Stimulated activated naive CD8-positive, alpha-beta T cell treated with anti-CD3 and anti-CD28 coated beads, Interleukin-15, Interleukin-2, amounts not matched to agents 100 ng/mL and 50 ng/mL, for 24 hours (primary cell): ENCODE measurements around the gene DISP3.

Experiments used
- H3K27ac Mint-ChIP-seq: one replicate; pipeline ENCODE4 v1.8.0; 2021; ENCODE audit warnings: mild to moderate bottlenecking, mixed read lengths
- H3K27me3 Mint-ChIP-seq: one replicate; pipeline ENCODE4 v1.8.0; 2021; ENCODE audit warnings: mixed read lengths
- H3K36me3 Mint-ChIP-seq: one replicate; pipeline ENCODE4 v1.8.0; 2021; ENCODE audit warnings: low read depth, mixed read lengths
- H3K4me1 Mint-ChIP-seq: one replicate; pipeline ENCODE4 v1.8.0; 2021; ENCODE audit warnings: low read depth, mixed read lengths
- H3K4me3 Mint-ChIP-seq: one replicate; pipeline ENCODE4 v1.8.0; 2021; ENCODE audit warnings: mild to moderate bottlenecking, mixed read lengths
- H3K9me3 Mint-ChIP-seq: one replicate; pipeline ENCODE4 v1.8.0; 2021; ENCODE audit warnings: mixed read lengths

Gene DISP3

GRCh38 chr1:11478571-11479374 lies at the start of gene DISP3:
Gene DISP3 (plus strand): TSS chr1:11479155. CDS start chr1:11500993, 21,838 bp downstream.
- Mint-ChIP-seq H3K9me3 (no peaks in the 10 kb centered on the region), H3K4me1 (peaks cover 11% of the 10 kb centered on the region), H3K27me3 (peaks cover 47% of the 10 kb centered on the region), H3K27ac (no peak within 1 kb of the TSS), H3K36me3 (no peaks in the 10 kb centered on the region), H3K4me3 (peak within 1 kb of the TSS; percentile 54)

- Mint-ChIP-seq H3K27ac (no peak overlapping the region), H3K4me3 (no peak overlapping the region), H3K9me3 (no peaks in the 10 kb centered on the region), H3K36me3 (no peaks in the 10 kb centered on the region), H3K4me1 (no peaks in the 10 kb centered on the region), H3K27me3 (peaks cover 4% of the 10 kb centered on the region)
Measured at GRCh38 chr1:11429226-11429625, 49.7 kb upstream of the DISP3 start.

- H3K36me3 Mint-ChIP-seq = no peaks in the 10 kb centered on the region
- no peak overlapping the region for H3K4me3 Mint-ChIP-seq
- H3K9me3 Mint-ChIP-seq = no peaks in the 10 kb centered on the region
- H3K4me1 Mint-ChIP-seq = no peaks in the 10 kb centered on the region
- peaks cover 4% of the 10 kb centered on the region for H3K27me3 Mint-ChIP-seq
- H3K27ac Mint-ChIP-seq = no peak overlapping the region
Measured at GRCh38 chr1:11429935-11430334, 49.0 kb upstream of the DISP3 start.

- no peak overlapping the region for H3K27ac Mint-ChIP-seq
- H3K27me3 Mint-ChIP-seq = peaks cover 4% of the 10 kb centered on the region
- no peak overlapping the region for H3K4me3 Mint-ChIP-seq
- no peaks in the 10 kb centered on the region for H3K36me3 Mint-ChIP-seq
- peaks cover 4% of the 10 kb centered on the region for H3K4me1 Mint-ChIP-seq
- H3K9me3 Mint-ChIP-seq = no peaks in the 10 kb centered on the region
Measured at GRCh38 chr1:11431941-11432507, 46.9 kb upstream of the DISP3 start.

- Mint-ChIP-seq H3K9me3 (no peaks in the 10 kb centered on the region), H3K27me3 (peaks cover 4% of the 10 kb centered on the region), H3K4me3 (no peak overlapping the region), H3K4me1 (peaks cover 4% of the 10 kb centered on the region), H3K36me3 (no peaks in the 10 kb centered on the region), H3K27ac (no peak overlapping the region)
Measured at GRCh38 chr1:11432526-11432925, 46.4 kb upstream of the DISP3 start.

- H3K27ac Mint-ChIP-seq = no peak overlapping the region
- H3K27me3 Mint-ChIP-seq = peaks cover 4% of the 10 kb centered on the region
- no peaks in the 10 kb centered on the region for H3K36me3 Mint-ChIP-seq
- H3K9me3 Mint-ChIP-seq = no peaks in the 10 kb centered on the region
- no peak overlapping the region for H3K4me3 Mint-ChIP-seq
- peaks cover 4% of the 10 kb centered on the region for H3K4me1 Mint-ChIP-seq
Measured at GRCh38 chr1:11434501-11434900, 44.5 kb upstream of the DISP3 start.

GRCh38 chr1:11434926-11435325 lies 44.0 kb upstream of the DISP3 start:
- Mint-ChIP-seq H3K9me3 (no peaks in the 10 kb centered on the region), H3K4me3 (no peak overlapping the region), H3K27ac (no peak overlapping the region), H3K4me1 (peaks cover 4% of the 10 kb centered on the region), H3K36me3 (no peaks in the 10 kb centered on the region), H3K27me3 (peaks cover 4% of the 10 kb centered on the region)

- no peaks in the 10 kb centered on the region for H3K9me3 Mint-ChIP-seq
Measured at GRCh38 chr1:11438996-11439395, 40.0 kb upstream of the DISP3 start.

GRCh38 chr1:11441211-11441952 lies 37.6 kb upstream of the DISP3 start:
- Mint-ChIP-seq H3K9me3 (no peaks in the 10 kb centered on the region), H3K27me3 (no peaks in the 10 kb centered on the region), H3K4me3 (no peak overlapping the region), H3K27ac (no peak overlapping the region), H3K36me3 (no peaks in the 10 kb centered on the region), H3K4me1 (no peaks in the 10 kb centered on the region)

More at GRCh38 chr1:11438996-11439395, 40.0 kb upstream of the DISP3 start:
- peaks cover 4% of the 10 kb centered on the region for H3K4me1 Mint-ChIP-seq
- no peaks in the 10 kb centered on the region for H3K36me3 Mint-ChIP-seq
- H3K4me3 Mint-ChIP-seq = no peak overlapping the region
- H3K27me3 Mint-ChIP-seq = no peaks in the 10 kb centered on the region
- no peak overlapping the region for H3K27ac Mint-ChIP-seq

- H3K4me3 Mint-ChIP-seq = no peak overlapping the region
- H3K4me1 Mint-ChIP-seq = no peaks in the 10 kb centered on the region
- H3K9me3 Mint-ChIP-seq = no peaks in the 10 kb centered on the region
- H3K27ac Mint-ChIP-seq = no peak overlapping the region
- H3K36me3 Mint-ChIP-seq = no peaks in the 10 kb centered on the region
- no peaks in the 10 kb centered on the region for H3K27me3 Mint-ChIP-seq
Measured at GRCh38 chr1:11443043-11443442, 35.9 kb upstream of the DISP3 start.

GRCh38 chr1:11443961-11444658 lies 34.8 kb upstream of the DISP3 start:
- H3K4me3 Mint-ChIP-seq = no peak overlapping the region
- H3K4me1 Mint-ChIP-seq = no peaks in the 10 kb centered on the region
- no peaks in the 10 kb centered on the region for H3K36me3 Mint-ChIP-seq
- H3K9me3 Mint-ChIP-seq = no peaks in the 10 kb centered on the region
- no peaks in the 10 kb centered on the region for H3K27me3 Mint-ChIP-seq
- no peak overlapping the region for H3K27ac Mint-ChIP-seq

- H3K36me3 Mint-ChIP-seq = no peaks in the 10 kb centered on the region
- no peaks in the 10 kb centered on the region for H3K9me3 Mint-ChIP-seq
- H3K4me1 Mint-ChIP-seq = no peaks in the 10 kb centered on the region
- no peak overlapping the region for H3K27ac Mint-ChIP-seq
- no peak overlapping the region for H3K4me3 Mint-ChIP-seq
- H3K27me3 Mint-ChIP-seq = no peaks in the 10 kb centered on the region
Measured at GRCh38 chr1:11444907-11445306, 34.0 kb upstream of the DISP3 start.

GRCh38 chr1:11447903-11448302 lies 31.1 kb upstream of the DISP3 start:
- Mint-ChIP-seq H3K4me1 (no peaks in the 10 kb centered on the region), H3K36me3 (no peaks in the 10 kb centered on the region), H3K9me3 (no peaks in the 10 kb centered on the region), H3K27me3 (no peaks in the 10 kb centered on the region), H3K4me3 (no peak overlapping the region), H3K27ac (no peak overlapping the region)

- Mint-ChIP-seq H3K4me3 (no peak overlapping the region), H3K4me1 (no peaks in the 10 kb centered on the region), H3K9me3 (no peaks in the 10 kb centered on the region), H3K36me3 (no peaks in the 10 kb centered on the region), H3K27ac (no peak overlapping the region), H3K27me3 (no peaks in the 10 kb centered on the region)
Measured at GRCh38 chr1:11448373-11449099, 30.4 kb upstream of the DISP3 start.
